Measurements from ENCODE around the gene CYB561. TPM values are rescaled to one million over a fixed set of nuclear protein-coding genes. Genes with fewer than 3 reads are reported as not detected.

Gene CYB561
- total RNA-seq, 2 donors from 2014 or later = 76.9 to 170 TPM

DNA sequence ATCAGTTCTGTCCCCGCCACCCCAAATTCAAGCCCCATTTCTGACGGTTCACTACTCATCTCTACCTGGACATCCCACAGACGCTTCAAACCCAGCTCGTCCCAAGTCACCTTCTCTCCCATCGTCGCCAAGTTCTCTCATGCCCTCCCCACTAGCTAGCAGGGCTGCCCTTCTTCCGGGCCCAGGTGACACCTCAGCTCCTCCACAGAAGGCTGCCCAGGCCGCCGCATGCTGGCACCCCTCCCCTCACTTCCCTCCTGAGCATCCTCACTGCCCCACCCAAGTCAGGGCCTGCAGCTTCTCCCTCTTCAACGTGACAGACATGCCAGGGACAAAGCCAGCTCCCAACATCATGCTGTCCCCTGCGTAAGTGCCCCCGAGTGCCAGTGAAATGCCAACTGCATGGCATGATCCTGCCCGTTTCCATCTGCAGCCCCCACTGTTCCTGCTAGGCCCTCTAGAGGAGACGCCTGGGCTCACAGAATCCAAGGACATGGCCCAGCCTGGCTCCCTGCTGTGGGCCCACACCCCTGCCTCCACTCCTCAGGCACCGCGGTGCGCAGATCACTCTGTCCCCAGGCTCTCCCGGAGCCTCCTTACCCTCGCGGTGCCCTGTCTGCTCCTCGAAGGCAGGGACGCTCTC, 5.9 kb downstream of the CYB561 start:
- no peak for DNase-seq (ENCODE audit: low spot score)
- Histone ChIP-seq H3K4me1 (replicated peaks) (peaks cover 23% of the 10 kb centered on the region), H3K27ac (peak overlapping the region; percentile 14 to 41), H3K9me3 (no peaks in the 10 kb centered on the region), H3K36me3 (no peaks in the 10 kb centered on the region), H3K27me3 (replicated peaks; ENCODE audit: insufficient read depth) (no peaks in the 10 kb centered on the region), H3K4me3 (no peak overlapping the region)
- TF ChIP-seq POLR2A (IDR thresholded peaks at IDR 0.05) (no peak), POLR2AphosphoS5 (IDR thresholded peaks at IDR 0.05) (no peak)
- intact Hi-C loops (cut with DNase I) = no loop called here
- 76% methylated on average over 22 of the region's 22 CpGs for WGBS

DNA sequence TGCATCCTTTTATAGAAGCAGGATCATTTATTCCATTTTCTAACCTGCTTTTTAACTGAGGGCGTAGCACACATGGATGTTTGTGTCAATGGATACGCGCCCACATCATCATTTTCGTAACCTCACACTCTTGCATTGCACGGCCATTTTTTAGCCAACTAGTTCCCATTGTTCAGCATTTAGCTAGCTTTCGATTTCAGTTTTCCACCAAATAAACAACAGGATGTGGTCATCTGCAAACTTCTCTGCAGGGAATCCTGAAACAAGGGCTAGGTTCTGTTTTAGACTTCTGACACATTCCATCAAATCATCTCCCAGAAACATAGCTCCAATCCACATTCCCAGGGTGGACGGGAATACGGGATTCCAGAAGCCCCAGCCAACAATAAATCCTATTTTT, 6.4 kb downstream of the CYB561 start:
- 71% methylated on average over 8 of the region's 8 CpGs for WGBS
- H3K4me3 ChIP-seq = no peak overlapping the region
- intact Hi-C loops (cut with DNase I) = no loop called here
- no peaks in the 10 kb centered on the region for H3K9me3 ChIP-seq
- DNase-seq (ENCODE audit: low spot score) = no peak
- TF ChIP-seq, protein P1, sequence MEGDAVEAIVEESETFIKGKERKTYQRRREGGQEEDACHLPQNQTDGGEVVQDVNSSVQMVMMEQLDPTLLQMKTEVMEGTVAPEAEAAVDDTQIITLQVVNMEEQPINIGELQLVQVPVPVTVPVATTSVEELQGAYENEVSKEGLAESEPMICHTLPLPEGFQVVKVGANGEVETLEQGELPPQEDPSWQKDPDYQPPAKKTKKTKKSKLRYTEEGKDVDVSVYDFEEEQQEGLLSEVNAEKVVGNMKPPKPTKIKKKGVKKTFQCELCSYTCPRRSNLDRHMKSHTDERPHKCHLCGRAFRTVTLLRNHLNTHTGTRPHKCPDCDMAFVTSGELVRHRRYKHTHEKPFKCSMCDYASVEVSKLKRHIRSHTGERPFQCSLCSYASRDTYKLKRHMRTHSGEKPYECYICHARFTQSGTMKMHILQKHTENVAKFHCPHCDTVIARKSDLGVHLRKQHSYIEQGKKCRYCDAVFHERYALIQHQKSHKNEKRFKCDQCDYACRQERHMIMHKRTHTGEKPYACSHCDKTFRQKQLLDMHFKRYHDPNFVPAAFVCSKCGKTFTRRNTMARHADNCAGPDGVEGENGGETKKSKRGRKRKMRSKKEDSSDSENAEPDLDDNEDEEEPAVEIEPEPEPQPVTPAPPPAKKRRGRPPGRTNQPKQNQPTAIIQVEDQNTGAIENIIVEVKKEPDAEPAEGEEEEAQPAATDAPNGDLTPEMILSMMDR (IDR thresholded peaks at IDR 0.05) = no peak
- no peak for TF ChIP-seq POLR2A (IDR thresholded peaks at IDR 0.05)
- no peak for TF ChIP-seq POLR2AphosphoS5 (IDR thresholded peaks at IDR 0.05)
- H3K4me1 ChIP-seq (replicated peaks) = peaks cover 23% of the 10 kb centered on the region
- no peaks in the 10 kb centered on the region for H3K27me3 ChIP-seq (replicated peaks; ENCODE audit: insufficient read depth)
- peak overlapping the region; percentile 14 to 41 for H3K27ac ChIP-seq
- H3K36me3 ChIP-seq = no peaks in the 10 kb centered on the region

GRCh38 chr17:63438092-63439051, 7.7 kb downstream of the CYB561 start:
- Histone ChIP-seq H3K4me1 (replicated peaks) (peaks cover 28% of the 10 kb centered on the region), H3K27me3 (replicated peaks; ENCODE audit: insufficient read depth) (no peaks in the 10 kb centered on the region), H3K4me3 (no peak overlapping the region), H3K36me3 (no peaks in the 10 kb centered on the region), H3K9me3 (no peaks in the 10 kb centered on the region), H3K27ac (peak overlapping the region in 1 of 2 donors; percentile 21)
- TF ChIP-seq, protein P1 (IDR thresholded peaks at IDR 0.05) = no peak
- TF ChIP-seq POLR2A (IDR thresholded peaks at IDR 0.05) (no peak), POLR2AphosphoS5 (IDR thresholded peaks at IDR 0.05) (no peak)
- intact Hi-C loops (cut with DNase I) = no loop called here
- no peak for DNase-seq (ENCODE audit: low spot score)
- WGBS = 62% methylated on average over 43 of the region's 46 CpGs

DNA sequence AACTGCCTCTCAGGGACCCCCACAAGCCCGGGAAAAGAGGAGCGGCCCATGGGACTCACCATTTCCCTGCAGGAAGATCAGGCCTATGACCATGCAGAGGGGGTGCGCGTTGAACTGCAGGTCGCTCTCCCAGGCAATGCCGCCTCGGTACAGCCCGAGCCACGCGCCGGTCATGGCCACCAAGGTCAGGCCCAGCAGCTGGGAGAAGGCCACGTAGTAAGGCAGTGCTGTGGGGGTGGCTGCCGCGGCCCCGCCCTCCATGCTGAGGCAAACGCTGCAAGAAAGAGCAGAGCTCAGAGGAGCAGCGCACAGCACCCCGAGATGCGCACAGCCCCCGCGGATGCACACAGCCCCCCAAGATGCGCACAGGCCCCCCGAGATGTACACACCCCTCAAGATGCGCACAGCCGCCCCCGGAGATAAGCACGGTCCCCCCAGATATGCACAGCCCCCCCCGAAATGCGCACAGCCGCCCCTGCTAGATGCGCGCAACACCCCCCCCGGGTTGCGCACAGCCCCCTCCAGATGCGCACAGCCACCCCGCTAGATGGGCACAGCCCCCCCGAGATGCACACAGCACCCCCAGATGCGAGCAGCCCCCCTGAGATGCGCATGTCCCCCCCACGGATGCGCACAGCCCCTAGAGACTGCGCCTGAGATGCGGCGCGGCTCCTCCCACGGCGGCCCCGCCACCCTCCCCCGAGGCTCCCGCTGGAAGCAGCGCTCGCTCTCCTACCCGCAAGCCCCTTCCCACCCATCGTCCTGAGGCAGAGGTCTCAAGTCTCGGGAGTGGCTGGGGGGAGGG, 8.6 kb downstream of the CYB561 start:
- Histone ChIP-seq H3K27ac (peak overlapping the region in 1 of 2 donors; percentile 90), H3K36me3 (no peaks in the 10 kb centered on the region), H3K4me1 (replicated peaks) (peaks cover 34% of the 10 kb centered on the region), H3K27me3 (replicated peaks; ENCODE audit: insufficient read depth) (no peaks in the 10 kb centered on the region), H3K9me3 (no peaks in the 10 kb centered on the region), H3K4me3 (no peak overlapping the region)
- WGBS = 78% methylated on average over 49 of the region's 55 CpGs
- TF ChIP-seq, protein P1 (IDR thresholded peaks at IDR 0.05) = no peak
- TF ChIP-seq POLR2AphosphoS5 (IDR thresholded peaks at IDR 0.05) (no peak), POLR2A (IDR thresholded peaks at IDR 0.05) (no peak)
- no peak for DNase-seq (ENCODE audit: low spot score)
- intact Hi-C loops (cut with DNase I) = no loop called here
